ENCODE measurements around the gene XRCC4.
"Not testable (repeated sequence)": the region's sequence is repeated elsewhere in the genome, so short reads cannot be mapped to it uniquely, and the experiment has no call there.

XRCC4 gene

GRCh38 chr5:83118471-83118870 lies 41.1 kb downstream of the XRCC4 start:
- no peak for DNase-seq (ENCODE audit: low spot score)

GRCh38 chr5:83118976-83119375 lies 41.6 kb downstream of the XRCC4 start:
- DNase-seq (ENCODE audit: low spot score): no peak

GRCh38 chr5:83124593-83124992 lies 47.2 kb downstream of the XRCC4 start:
- no peak for DNase-seq (ENCODE audit: low spot score)

GRCh38 chr5:83125560-83125959 lies 48.2 kb downstream of the XRCC4 start:
- DNase-seq (ENCODE audit: low spot score): no peak

GRCh38 chr5:83126501-83126900 lies 49.2 kb downstream of the XRCC4 start:
- no peak for DNase-seq (ENCODE audit: low spot score)

- no peak for DNase-seq (ENCODE audit: low spot score)
Observed at GRCh38 chr5:83133797-83134196, 56.5 kb downstream of the XRCC4 start.

GRCh38 chr5:83142526-83142925 lies 65.2 kb downstream of the XRCC4 start:
- DNase-seq (ENCODE audit: low spot score): no peak

- no peak for DNase-seq (ENCODE audit: low spot score)
Observed at GRCh38 chr5:83145241-83145640, 67.9 kb downstream of the XRCC4 start.

- no peak for DNase-seq (ENCODE audit: low spot score)
Observed at GRCh38 chr5:83145882-83146331, 68.6 kb downstream of the XRCC4 start.

- DNase-seq (ENCODE audit: low spot score): no peak
Observed at GRCh38 chr5:83146441-83146840, 69.1 kb downstream of the XRCC4 start.

GRCh38 chr5:83147593-83147992 lies 70.2 kb downstream of the XRCC4 start:
- no peak for DNase-seq (ENCODE audit: low spot score)

- DNase-seq (ENCODE audit: low spot score): no peak
Observed at GRCh38 chr5:83148370-83148769, 71.0 kb downstream of the XRCC4 start.

- no peak for DNase-seq (ENCODE audit: low spot score)
Observed at GRCh38 chr5:83149671-83150070, 72.3 kb downstream of the XRCC4 start.

- DNase-seq (ENCODE audit: low spot score): no peak
Observed at GRCh38 chr5:83151821-83152220, 74.5 kb downstream of the XRCC4 start.

- not testable (repeated sequence) for DNase-seq (ENCODE audit: low spot score)
Observed at GRCh38 chr5:83152996-83153395, 75.6 kb downstream of the XRCC4 start.

GRCh38 chr5:83156001-83156400 lies 78.7 kb downstream of the XRCC4 start:
- no peak for DNase-seq (ENCODE audit: low spot score)

- no peak for DNase-seq (ENCODE audit: low spot score)
Observed at GRCh38 chr5:83157163-83157562, 79.8 kb downstream of the XRCC4 start.

- DNase-seq (ENCODE audit: low spot score): no peak
Observed at GRCh38 chr5:83162601-83163000, 85.3 kb downstream of the XRCC4 start.

GRCh38 chr5:83167538-83167937 lies 90.2 kb downstream of the XRCC4 start:
- DNase-seq (ENCODE audit: low spot score): no peak

GRCh38 chr5:83169571-83170337 lies 92.4 kb downstream of the XRCC4 start:
- DNase-seq (ENCODE audit: low spot score): no peak

- no peak for DNase-seq (ENCODE audit: low spot score)
Observed at GRCh38 chr5:83172011-83172410, 94.7 kb downstream of the XRCC4 start.

GRCh38 chr5:83172655-83173054 lies 95.3 kb downstream of the XRCC4 start:
- no peak for DNase-seq (ENCODE audit: low spot score)

- DNase-seq (ENCODE audit: low spot score): no peak
Observed at GRCh38 chr5:83173826-83174225, 96.5 kb downstream of the XRCC4 start.

GRCh38 chr5:83177803-83178202 lies 100.5 kb downstream of the XRCC4 start:
- DNase-seq (ENCODE audit: low spot score): no peak

Measured in NAMALWA (cell line).